PC-3 (cell line): ENCODE measurements around the gene MYH13. TPM values are rescaled to one million over a fixed set of nuclear protein-coding genes. Genes with fewer than 3 reads are reported as not detected.

Experiments
- ATAC-seq: fragments of 200-7000 bp; cut with Tn5 transposase; 2 replicates; pipeline ENCODE4 v1.9.1; 2020; ENCODE audit warnings: mild to moderate bottlenecking, moderate library complexity
- BruUV-seq: library from RNA; stranded (reverse); fragments of 400-500 nt; replicated peaks from 2 replicates; lab custom pipeline; 2021; lab: Mats Ljungman, UMichigan
- CTCF ChIA-PET: fragments of 300-600 bp; sonication (Branson Sonifier 250); formaldehyde crosslinking; loops from one replicate; lab custom pipeline; 2022; ENCODE audit warnings: antibody characterized with exemption; lab: Charles Lee
- POLR2A ChIA-PET: fragments of 300-600 bp; sonication (Branson Sonifier 250); formaldehyde crosslinking; loops from one replicate; lab custom pipeline; 2022; ENCODE audit warnings: antibody characterized with exemption; ENCODE audit not compliant: unreplicated experiment; lab: Charles Lee
- DNase-seq: peaks from one replicate; pipeline ENCODE4 v3.0.0-alpha.2; 2015
- H2AFZ ChIP-seq: fragments of 300-600 bp; sonication (generic); 2 replicates; pipeline ENCODE4 v1.6.0; 2016; ENCODE audit warnings: antibody characterized with exemption, low read length
- H3F3A ChIP-seq: fragments of 300-600 bp; sonication (generic); one replicate; pipeline ENCODE4 v1.6.0; 2017; ENCODE audit warnings: antibody characterized with exemption, low read length, control low read depth, mild to moderate bottlenecking; ENCODE audit not compliant: unreplicated experiment
- H3K27ac ChIP-seq: fragments of 300-600 bp; sonication (generic); 2 replicates; pipeline ENCODE4 v1.5.1; 2016; ENCODE audit warnings: mild to moderate bottlenecking, low read length
- H3K27me3 ChIP-seq: fragments of 300-600 bp; sonication (generic); 2 replicates; pipeline ENCODE4 v1.6.1; 2016; ENCODE audit warnings: low read length, mixed read lengths
- H3K36me3 ChIP-seq: fragments of 300-600 bp; sonication (generic); 2 replicates; pipeline ENCODE4 v1.6.1; 2016; ENCODE audit warnings: low read depth, mixed run types, low read length, mixed read lengths
- H3K4me1 ChIP-seq: fragments of 300-600 bp; sonication (generic); 2 replicates; pipeline ENCODE4 v1.5.1; 2016; ENCODE audit warnings: low read length; ENCODE audit not compliant: insufficient read depth
- H3K4me2 ChIP-seq: fragments of 300-600 bp; sonication (generic); 2 replicates; pipeline ENCODE4 v1.6.0; 2016; ENCODE audit warnings: low read length
- H3K4me3 ChIP-seq: fragments of 300-600 bp; sonication (generic); 2 replicates; pipeline ENCODE4 v1.5.1; 2016; ENCODE audit warnings: mild to moderate bottlenecking, low read length, mixed read lengths
- H3K79me2 ChIP-seq: fragments of 300-600 bp; sonication (generic); 2 replicates; pipeline ENCODE4 v1.6.1; 2017; ENCODE audit warnings: low read length, mixed read lengths
- H3K9ac ChIP-seq: fragments of 300-600 bp; sonication (generic); 2 replicates; pipeline ENCODE4 v1.6.0; 2016; ENCODE audit warnings: mild to moderate bottlenecking, low read length
- H3K9me2 ChIP-seq: fragments of 300-600 bp; sonication (generic); replicated peaks from 2 replicates; pipeline ENCODE4 v1.6.1; 2016; ENCODE audit warnings: mixed run types, low read length, mixed read lengths
- H3K9me3 ChIP-seq: fragments of 300-600 bp; sonication (generic); 2 replicates; pipeline ENCODE4 v1.6.1; 2016; ENCODE audit warnings: low read length, mixed read lengths
- H4K20me1 ChIP-seq: fragments of 300-600 bp; sonication (generic); 2 replicates; pipeline ENCODE4 v1.6.1; 2016; ENCODE audit warnings: low read length, mixed read lengths
- CTCF ChIP-seq: fragments of 300-600 bp; sonication (generic); conservative IDR thresholded peaks from 2 replicates; pipeline ENCODE4 v1.5.1; 2017; ENCODE audit warnings: antibody characterized with exemption, low read depth, mild to moderate bottlenecking, low read length
- EZH2 ChIP-seq: fragments of 300-600 bp; sonication (generic); IDR thresholded peaks from one replicate; pipeline ENCODE4 v1.6.1; 2017; ENCODE audit warnings: antibody characterized with exemption, mild to moderate bottlenecking, low read length; ENCODE audit not compliant: unreplicated experiment
- EZH2phosphoT487 ChIP-seq: fragments of 300-600 bp; sonication (generic); IDR thresholded peaks from 2 replicates; pipeline ENCODE4 v1.6.1; 2018; ENCODE audit warnings: mild to moderate bottlenecking, antibody characterized with exemption, low read length, borderline replicate concordance
- intact Hi-C: fragments of 100-400 bp; cut with micrococcal nuclease; formaldehyde crosslinking; loops from 2 replicates; pipeline ENCODE4 v1.9.0; 2023
- total RNA-seq: library from RNA; depleted of rRNA; stranded (reverse); fragments of >200 nt; gene quantifications from 2 replicates; pipeline ENCODE4 v1.2.3, GENCODE V29; 2014

MYH13 gene
- total RNA-seq, 1 experiment from 2014 or later: not detected

- Histone ChIP-seq H3K9me2 (no peaks in the 10 kb centered on the region), H2AFZ (no peak overlapping the region), H3K4me1 (no peaks in the 10 kb centered on the region), H3K9me3 (no peaks in the 10 kb centered on the region), H3K4me2 (no peak overlapping the region), H3K36me3 (no peaks in the 10 kb centered on the region), H4K20me1 (no peaks in the 10 kb centered on the region), H3K79me2 (no peaks in the 10 kb centered on the region), H3K27ac (no peak overlapping the region), H3K27me3 (no peaks in the 10 kb centered on the region), H3K4me3 (no peak overlapping the region), H3K9ac (no peak overlapping the region), H3F3A (no peaks in the 10 kb centered on the region)
- CTCF ChIA-PET: no interaction called here
- TF ChIP-seq EZH2 (no peak), EZH2phosphoT487 (no peak), CTCF (no peak)
- BruUV-seq: no TSS peak
- ATAC-seq: no peak
- intact Hi-C loops: no loop called here
- no peak for DNase-seq
- POLR2A ChIA-PET: no interaction called here
Observed at GRCh38 chr17:10266296-10266876, 106.4 kb downstream of the MYH13 start.

GRCh38 chr17:10265100-10265810 is 107.6 kb downstream of the MYH13 start:
- ATAC-seq: no peak
- Histone ChIP-seq H3K4me1 (no peaks in the 10 kb centered on the region), H3K4me3 (no peak overlapping the region), H3K9me3 (no peaks in the 10 kb centered on the region), H3K27ac (no peak overlapping the region), H2AFZ (no peak overlapping the region), H3K4me2 (no peak overlapping the region), H3K27me3 (no peaks in the 10 kb centered on the region), H3K9me2 (no peaks in the 10 kb centered on the region), H3K9ac (no peak overlapping the region), H3F3A (no peaks in the 10 kb centered on the region), H4K20me1 (no peaks in the 10 kb centered on the region), H3K36me3 (no peaks in the 10 kb centered on the region), H3K79me2 (no peaks in the 10 kb centered on the region)
- ChIA-PET CTCF (no interaction called here), POLR2A (no interaction called here)
- no peak for DNase-seq
- no peak for TF ChIP-seq EZH2phosphoT487
- TF ChIP-seq CTCF: no peak
- TF ChIP-seq EZH2: no peak
- intact Hi-C loops: no loop called here
- BruUV-seq: no TSS peak

- H2AFZ ChIP-seq: no peak overlapping the region
- H3K4me2 ChIP-seq: no peak overlapping the region
- H3K9me3 ChIP-seq: no peaks in the 10 kb centered on the region
- no peaks in the 10 kb centered on the region for H3F3A ChIP-seq
- intact Hi-C loops: no loop called here
- no peaks in the 10 kb centered on the region for H4K20me1 ChIP-seq
- ATAC-seq: no peak
- TF ChIP-seq EZH2phosphoT487: no peak
- TF ChIP-seq CTCF: no peak
- no peak for TF ChIP-seq EZH2
- H3K4me1 ChIP-seq: no peaks in the 10 kb centered on the region
- no TSS peak for BruUV-seq
- H3K4me3 ChIP-seq: no peak overlapping the region
- ChIA-PET POLR2A (no interaction called here), CTCF (no interaction called here)
- H3K36me3 ChIP-seq: no peaks in the 10 kb centered on the region
- DNase-seq: no peak
- no peaks in the 10 kb centered on the region for H3K9me2 ChIP-seq
- H3K79me2 ChIP-seq: no peaks in the 10 kb centered on the region
- H3K9ac ChIP-seq: no peak overlapping the region
- H3K27ac ChIP-seq: no peak overlapping the region
- no peaks in the 10 kb centered on the region for H3K27me3 ChIP-seq
Observed at GRCh38 chr17:10264051-10264450, 108.8 kb downstream of the MYH13 start.
